NB4 (cell line): Measurements from ENCODE around the gene KRTAP10-8.
"Not testable (repeated sequence)": the region's sequence is repeated elsewhere in the genome, so short reads cannot be mapped to it uniquely, and the experiment has no call there.

ENCODE experiments used
- DNase-seq: peaks from one replicate; pipeline ENCODE4 v3.0.0; 2010; ENCODE audit warnings: low read depth
- H3K4me3 ChIP-seq: one replicate; pipeline ENCODE4 v1.5.1; 2011; ENCODE audit warnings: mild to moderate bottlenecking, low read depth, low read length, moderate library complexity
- CTCF ChIP-seq: IDR thresholded peaks from one replicate; pipeline ENCODE4 v1.5.1; 2012; ENCODE audit warnings: low read depth, low read length
- MAX ChIP-seq: IDR thresholded peaks from 2 replicates; pipeline ENCODE4 v1.6.1; 2011; ENCODE audit warnings: low read depth, low read length
- MYC ChIP-seq: IDR thresholded peaks from 2 replicates; pipeline ENCODE4 v1.6.1; 2011; ENCODE audit warnings: low read depth, low read length
- POLR2A ChIP-seq: IDR thresholded peaks from 2 replicates; pipeline ENCODE4 v1.6.1; 2011; ENCODE audit warnings: mild to moderate bottlenecking; ENCODE audit not compliant: insufficient read length; ENCODE audit errors: extremely low read depth

KRTAP10-8 gene

GRCh38 chr21:44568667-44569556, 43.0 kb upstream of the KRTAP10-8 start:
- no peak for DNase-seq
- TF ChIP-seq POLR2A (no peak), MYC (no peak), MAX (no peak), CTCF (no peak)
- no peak overlapping the region for H3K4me3 ChIP-seq

- TF ChIP-seq POLR2A: no peak
- no peak for TF ChIP-seq CTCF
- no peak for TF ChIP-seq MAX
- TF ChIP-seq MYC: no peak
- DNase-seq: no peak
- no peak overlapping the region for H3K4me3 ChIP-seq
These were observed 41.9 kb upstream of the KRTAP10-8 start for GRCh38 chr21:44569861-44570517.

GRCh38 chr21:44571296-44571695, 40.6 kb upstream of the KRTAP10-8 start:
- no peak for DNase-seq
- no peak overlapping the region for H3K4me3 ChIP-seq
- TF ChIP-seq MYC: no peak
- TF ChIP-seq POLR2A: no peak
- TF ChIP-seq CTCF: no peak
- TF ChIP-seq MAX: no peak

GRCh38 chr21:44571844-44572782, 39.8 kb upstream of the KRTAP10-8 start:
- TF ChIP-seq CTCF (no peak), POLR2A (no peak), MYC (no peak), MAX (no peak)
- DNase-seq: no peak
- no peak overlapping the region for H3K4me3 ChIP-seq

DNA sequence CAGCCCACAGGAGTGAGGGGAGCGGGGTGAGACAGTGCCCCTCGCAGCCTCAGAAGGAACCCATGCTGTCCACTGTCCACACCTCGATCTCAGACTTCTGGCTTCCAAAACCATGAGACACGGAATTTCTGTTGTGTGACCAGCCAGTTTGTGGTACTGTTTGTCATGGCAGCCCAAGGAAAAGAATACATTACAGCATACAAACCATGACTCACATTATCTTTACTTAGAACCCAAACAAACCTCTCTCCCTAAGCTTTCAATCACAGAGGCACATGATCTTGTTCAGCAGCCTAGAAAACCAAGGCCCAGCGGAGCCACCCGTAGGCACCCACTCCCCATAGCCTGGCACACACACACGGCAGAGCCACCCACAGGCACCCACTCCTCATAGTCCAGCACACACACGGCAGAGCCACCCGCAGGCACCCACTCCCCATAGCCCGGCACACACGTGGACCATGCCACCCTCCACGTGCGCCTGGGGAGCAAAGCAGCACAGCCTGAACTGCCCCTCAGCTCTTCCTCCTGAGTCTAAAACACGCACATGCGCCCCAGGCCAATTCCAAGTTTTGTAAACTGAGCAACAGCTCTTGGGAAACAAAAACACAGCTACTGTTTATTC, 38.8 kb upstream of the KRTAP10-8 start:
- TF ChIP-seq POLR2A (no peak), CTCF (no peak), MAX (no peak), MYC (no peak)
- no peak overlapping the region for H3K4me3 ChIP-seq
- DNase-seq: no peak

DNA sequence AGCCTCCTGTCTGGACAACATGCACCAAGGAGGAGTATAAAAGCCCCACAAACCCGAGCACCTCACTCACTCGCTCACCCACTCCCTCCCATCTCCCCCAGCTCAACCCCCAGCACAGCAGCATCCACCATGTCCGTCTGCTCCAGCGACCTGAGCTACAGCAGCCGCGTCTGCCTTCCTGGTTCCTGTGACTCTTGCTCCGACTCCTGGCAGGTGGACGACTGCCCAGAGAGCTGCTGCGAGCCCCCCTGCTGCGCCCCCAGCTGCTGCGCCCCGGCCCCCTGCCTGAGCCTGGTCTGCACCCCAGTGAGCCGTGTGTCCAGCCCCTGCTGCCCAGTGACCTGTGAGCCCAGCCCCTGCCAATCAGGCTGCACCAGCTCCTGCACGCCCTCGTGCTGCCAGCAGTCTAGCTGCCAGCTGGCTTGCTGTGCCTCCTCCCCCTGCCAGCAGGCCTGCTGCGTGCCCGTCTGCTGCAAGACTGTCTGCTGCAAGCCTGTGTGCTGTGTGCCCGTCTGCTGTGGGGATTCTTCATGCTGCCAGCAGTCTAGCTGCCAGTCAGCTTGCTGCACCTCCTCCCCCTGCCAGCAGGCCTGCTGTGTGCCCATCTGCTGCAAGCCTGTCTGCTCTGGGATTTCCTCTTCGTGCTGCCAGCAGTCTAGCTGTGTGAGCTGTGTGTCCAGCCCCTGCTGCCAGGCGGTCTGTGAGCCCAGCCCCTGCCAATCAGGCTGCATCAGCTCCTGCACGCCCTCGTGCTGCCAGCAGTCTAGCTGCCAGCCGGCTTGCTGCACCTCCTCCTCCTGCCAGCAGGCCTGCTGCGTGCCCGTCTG, 38.0 kb upstream of the KRTAP10-8 start, which contains the start of gene KRTAP10-4:
KRTAP10-4 (plus strand) TSS at position 100 of the 827 bp plus-strand sequence; CDS start at position 130, 30 bp downstream.
- not testable (repeated sequence) for DNase-seq

More for the DNA sequence above, 38.0 kb upstream of the KRTAP10-8 start, which contains the start of gene KRTAP10-4:
- not testable (repeated sequence) for H3K4me3 ChIP-seq
